Central memory CD8-positive, alpha-beta T cell (primary cell): Measurements from ENCODE around the gene KRT16.
"Not testable (repeated sequence)": the region's sequence is repeated elsewhere in the genome, so short reads cannot be mapped to it uniquely, and the experiment has no call there.

Experiments
- ATAC-seq: fragments of 150-1000 bp; cut with Tn5 transposase; replicated peaks from 2 replicates; pipeline ENCODE4 v1.10.0; 2022; ENCODE audit warnings: mild to moderate bottlenecking, moderate FRiP score, moderate number of reproducible peaks; ENCODE audit not compliant: poor library complexity, severe bottlenecking; ENCODE audit errors: extremely low read depth
- DNase-seq, 2 donors: peaks; one replicate each; pipeline ENCODE4 v3.0.0; 2021; ENCODE audit warnings: low spot score in 2 of 2
- H3K27ac Mint-ChIP-seq: one replicate; pipeline ENCODE4 v1.8.0; 2022; ENCODE audit warnings: low read depth, mild to moderate bottlenecking, moderate library complexity, mixed read lengths
- H3K27me3 Mint-ChIP-seq: one replicate; pipeline ENCODE4 v1.8.0; 2022; ENCODE audit warnings: mixed read lengths
- H3K36me3 Mint-ChIP-seq: one replicate; pipeline ENCODE4 v1.8.0; 2022; ENCODE audit warnings: mild to moderate bottlenecking, moderate library complexity, mixed read lengths; ENCODE audit not compliant: insufficient read depth
- H3K4me1 Mint-ChIP-seq: one replicate; pipeline ENCODE4 v1.8.0; 2022; ENCODE audit warnings: mixed read lengths
- H3K4me3 Mint-ChIP-seq: one replicate; pipeline ENCODE4 v1.8.0; 2022; ENCODE audit warnings: mild to moderate bottlenecking, moderate library complexity, mixed read lengths
- H3K9me3 Mint-ChIP-seq: one replicate; pipeline ENCODE4 v1.8.0; 2022; ENCODE audit warnings: mixed read lengths

Gene KRT16

DNA sequence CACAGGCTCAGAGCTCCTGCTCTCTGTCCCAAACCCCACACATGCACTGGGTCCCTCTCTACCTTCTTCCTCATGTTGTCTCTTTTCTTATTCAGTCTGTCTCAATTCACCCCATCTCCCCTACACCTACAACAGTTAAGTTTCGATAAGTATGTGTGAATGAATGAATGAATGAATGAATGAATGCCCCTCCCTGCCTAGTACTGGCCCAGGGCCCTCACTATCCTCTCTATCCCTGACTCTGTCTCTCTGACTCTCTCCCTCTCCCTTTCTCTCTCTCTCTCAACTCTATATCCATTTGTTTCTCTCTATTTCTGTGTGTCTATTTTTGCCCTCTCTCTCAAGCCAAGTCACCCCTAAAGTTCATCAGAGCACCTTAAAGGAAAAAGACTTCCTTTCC is 34.0 kb downstream of the KRT16 start:
- H3K9me3 Mint-ChIP-seq: no peaks in the 10 kb centered on the region
- no peaks in the 10 kb centered on the region for H3K36me3 Mint-ChIP-seq
- DNase-seq: no peak
- no peak overlapping the region for H3K27ac Mint-ChIP-seq
- peaks cover 92% of the 10 kb centered on the region for H3K27me3 Mint-ChIP-seq
- no peak overlapping the region for H3K4me3 Mint-ChIP-seq
- no peaks in the 10 kb centered on the region for H3K4me1 Mint-ChIP-seq
- ATAC-seq: no peak

- not testable (repeated sequence) for H3K27ac Mint-ChIP-seq, H3K4me3 Mint-ChIP-seq, H3K36me3 Mint-ChIP-seq, H3K9me3 Mint-ChIP-seq, H3K4me1 Mint-ChIP-seq, ATAC-seq, DNase-seq
- peaks cover 92% of the 10 kb centered on the region for H3K27me3 Mint-ChIP-seq
Measured at GRCh38 chr17:41576740-41577139, 35.8 kb downstream of the KRT16 start.

DNA sequence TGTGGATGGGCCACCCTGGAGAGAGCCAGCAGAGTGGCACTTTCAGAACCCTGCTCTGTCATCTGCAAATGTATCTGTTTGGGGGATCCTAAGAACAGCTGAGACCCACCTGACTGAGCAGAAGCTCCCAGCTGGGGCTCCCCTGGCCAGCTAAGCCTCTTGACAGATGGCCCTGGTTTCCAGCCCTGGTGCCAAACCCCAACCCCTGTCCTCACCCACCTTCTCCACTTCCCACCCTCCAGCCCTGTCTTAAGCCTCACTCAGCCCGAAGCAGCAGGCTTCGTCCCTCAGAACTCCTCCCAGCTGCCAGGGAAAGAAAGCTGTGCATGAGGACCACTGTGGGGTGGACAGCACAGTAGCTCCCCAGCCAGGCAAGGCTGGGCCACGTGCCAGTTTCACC is 37.2 kb downstream of the KRT16 start:
- Mint-ChIP-seq H3K27me3 (peaks cover 92% of the 10 kb centered on the region), H3K4me1 (no peaks in the 10 kb centered on the region), H3K9me3 (no peaks in the 10 kb centered on the region), H3K4me3 (no peak overlapping the region), H3K27ac (no peak overlapping the region), H3K36me3 (no peaks in the 10 kb centered on the region)
- ATAC-seq: no peak
- no peak for DNase-seq

DNA sequence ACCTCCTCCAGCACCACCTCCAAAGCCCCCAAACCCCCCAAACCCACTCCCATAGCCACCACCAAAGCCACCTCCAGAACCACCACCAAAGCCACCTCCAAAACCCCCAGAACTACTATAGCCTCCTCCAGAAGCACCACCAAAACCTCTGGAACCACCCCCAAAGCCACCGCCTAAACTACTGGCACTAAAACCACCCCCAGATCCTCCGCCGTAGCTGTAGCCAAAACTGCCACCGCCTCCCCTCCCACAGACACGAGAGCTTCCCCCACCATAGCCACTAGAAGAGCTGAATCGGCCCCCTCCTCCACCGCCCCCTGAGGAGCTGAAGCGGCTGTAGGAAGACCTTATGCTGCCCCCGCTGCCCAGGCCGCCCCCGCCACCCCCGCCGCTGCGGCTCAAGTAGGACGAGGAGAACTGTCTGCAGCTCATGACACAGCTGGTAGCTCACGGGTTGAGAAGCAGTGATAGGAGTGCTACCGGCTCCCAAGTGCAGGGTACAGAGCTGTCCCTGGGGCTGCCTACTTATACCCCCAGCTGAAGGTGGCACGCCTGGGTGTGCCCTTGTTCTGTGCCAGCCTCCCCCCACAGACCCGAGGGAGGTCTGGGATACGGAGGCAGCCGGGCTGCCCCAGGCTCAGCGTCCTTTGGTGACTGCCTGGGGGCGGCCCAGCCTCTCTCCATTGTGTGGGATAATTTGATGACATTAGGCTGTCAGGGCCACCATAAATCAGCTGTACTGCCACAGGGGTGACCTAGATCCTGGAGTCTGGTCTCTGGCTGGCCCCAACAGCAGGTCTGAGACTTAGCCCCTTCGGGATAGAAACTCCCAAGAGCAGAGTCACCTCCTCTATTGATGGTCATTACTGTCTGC is 40.8 kb downstream of the KRT16 start, which contains the start of gene KRT9:
Gene KRT9 (minus strand): TSS at position 499 of the 874 bp plus-strand sequence. CDS start 67 bp downstream, at position 432.
- H3K9me3 Mint-ChIP-seq: peaks cover 21% of the 10 kb centered on the region
- H3K36me3 Mint-ChIP-seq: peaks cover 7% of the 10 kb centered on the region
- no peak within 1 kb of the TSS for H3K4me3 Mint-ChIP-seq
- H3K4me1 Mint-ChIP-seq: peaks cover 22% of the 10 kb centered on the region
- DNase-seq (no peak), ATAC-seq (no peak)
- peaks cover 63% of the 10 kb centered on the region for H3K27me3 Mint-ChIP-seq
- no peak within 1 kb of the TSS for H3K27ac Mint-ChIP-seq

GRCh38 chr17:41567317-41567716 is 45.2 kb downstream of the KRT16 start:
- Mint-ChIP-seq H3K36me3 (peaks cover 7% of the 10 kb centered on the region), H3K4me1 (peaks cover 28% of the 10 kb centered on the region), H3K4me3 (no peak overlapping the region), H3K27ac (peak overlapping the region; percentile 82), H3K27me3 (peaks cover 43% of the 10 kb centered on the region), H3K9me3 (peaks cover 21% of the 10 kb centered on the region)
- ATAC-seq (no peak), DNase-seq (no peak)

GRCh38 chr17:41565338-41565737 is 47.2 kb downstream of the KRT16 start:
- DNase-seq: no peak
- Mint-ChIP-seq H3K9me3 (peaks cover 21% of the 10 kb centered on the region), H3K27me3 (peaks cover 43% of the 10 kb centered on the region), H3K27ac (no peak overlapping the region), H3K4me3 (no peak overlapping the region), H3K36me3 (peaks cover 7% of the 10 kb centered on the region), H3K4me1 (peaks cover 28% of the 10 kb centered on the region)
- no peak for ATAC-seq

DNA sequence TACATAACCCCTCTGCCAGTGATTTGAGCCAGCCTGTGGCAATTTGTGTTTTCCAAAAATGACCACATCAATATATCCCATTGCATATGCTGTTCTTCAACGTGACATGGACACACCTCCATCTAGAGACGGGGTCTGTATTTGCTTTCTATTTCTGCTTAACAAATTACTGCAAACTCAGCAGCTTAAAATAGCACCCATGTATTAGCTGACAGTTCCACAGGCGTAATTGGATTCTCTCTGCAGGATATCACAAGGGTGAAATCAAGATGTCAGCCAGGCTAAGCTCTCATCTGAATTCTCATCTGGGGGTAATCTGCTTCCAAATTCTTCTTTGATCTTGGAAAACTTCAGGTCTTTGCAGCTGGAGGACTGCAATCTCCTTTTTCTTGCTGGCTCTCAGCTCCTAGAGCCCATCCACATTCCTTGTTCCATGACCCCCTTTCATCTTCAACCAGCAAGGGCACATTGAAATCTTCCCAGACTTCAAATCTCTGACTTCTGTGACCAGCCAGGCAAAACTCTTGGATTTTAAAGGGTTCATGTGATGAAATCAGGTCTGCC is 48.9 kb downstream of the KRT16 start:
- Mint-ChIP-seq H3K36me3 (peaks cover 7% of the 10 kb centered on the region), H3K4me1 (peaks cover 24% of the 10 kb centered on the region), H3K27me3 (peaks cover 55% of the 10 kb centered on the region), H3K9me3 (peaks cover 16% of the 10 kb centered on the region), H3K27ac (no peak overlapping the region), H3K4me3 (no peak overlapping the region)
- DNase-seq (no peak), ATAC-seq (no peak)

DNA sequence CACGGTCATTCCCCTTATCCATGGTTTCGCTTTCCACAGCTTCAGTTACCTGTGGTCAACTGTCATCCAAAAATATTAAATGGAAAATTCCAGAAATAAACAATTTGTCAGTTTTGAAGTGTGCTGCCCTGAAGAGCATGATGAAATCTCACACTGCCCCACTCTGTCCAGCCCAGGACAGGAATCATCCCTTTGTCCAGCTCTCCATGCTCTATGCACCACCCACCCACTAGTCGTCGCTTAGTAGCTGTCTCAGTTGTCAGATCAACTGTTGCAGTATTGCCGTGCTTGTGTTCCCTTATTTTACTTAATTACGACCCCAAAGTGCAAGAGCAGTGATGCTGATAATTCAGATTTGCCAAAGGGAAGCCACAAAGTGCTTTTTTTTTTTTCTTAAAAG is 51.0 kb downstream of the KRT16 start:
- no peak for ATAC-seq
- Mint-ChIP-seq H3K4me1 (peaks cover 6% of the 10 kb centered on the region), H3K36me3 (no peaks in the 10 kb centered on the region), H3K27me3 (peaks cover 74% of the 10 kb centered on the region), H3K9me3 (no peaks in the 10 kb centered on the region), H3K27ac (no peak overlapping the region), H3K4me3 (no peak overlapping the region)
- DNase-seq: no peak
